ENCODE data around the gene CHRM4.

The CHRM4 gene

GRCh38 chr11:46391578-46392420, at the start of gene CHRM4:
CHRM4 (minus strand) TSS chr11:46391776; CDS start chr11:46386557, 5,219 bp downstream.
- DNase-seq, result peak in 18 of 56 donors; percentile 16 to 62 (median 42)

GRCh38 chr11:46438211-46438610, 46.6 kb upstream of the CHRM4 start:
- no peak for DNase-seq

GRCh38 chr11:46437122-46437689, 45.6 kb upstream of the CHRM4 start:
- no peak for DNase-seq

GRCh38 chr11:46436113-46436512, 44.5 kb upstream of the CHRM4 start:
- no peak for DNase-seq

GRCh38 chr11:46435679-46436078, 44.1 kb upstream of the CHRM4 start:
- DNase-seq, result no peak

- no peak for DNase-seq
Observed at GRCh38 chr11:46431211-46431610, 39.6 kb upstream of the CHRM4 start.

GRCh38 chr11:46429717-46430116, 38.1 kb upstream of the CHRM4 start:
- no peak for DNase-seq

GRCh38 chr11:46427364-46427763, 35.8 kb upstream of the CHRM4 start:
- DNase-seq, result no peak

GRCh38 chr11:46426233-46426991, 34.8 kb upstream of the CHRM4 start:
- no peak for DNase-seq

- DNase-seq, result no peak
Observed at GRCh38 chr11:46422588-46422987, 31.0 kb upstream of the CHRM4 start.

- DNase-seq, result no peak
Observed at GRCh38 chr11:46421257-46421880, 29.8 kb upstream of the CHRM4 start.

GRCh38 chr11:46420513-46420912, 28.9 kb upstream of the CHRM4 start:
- DNase-seq, result no peak

- peak in 1 of 56 donors; percentile 7 for DNase-seq
Observed at GRCh38 chr11:46418751-46419150, 27.2 kb upstream of the CHRM4 start.

- DNase-seq, result no peak
Observed at GRCh38 chr11:46417711-46418110, 26.1 kb upstream of the CHRM4 start.

- DNase-seq, result no peak
Observed at GRCh38 chr11:46414879-46415278, 23.3 kb upstream of the CHRM4 start.

- DNase-seq, result no peak
Observed at GRCh38 chr11:46414466-46414796, 22.9 kb upstream of the CHRM4 start.

GRCh38 chr11:46413760-46414465, 22.3 kb upstream of the CHRM4 start:
- no peak for DNase-seq

GRCh38 chr11:46410021-46410420, 18.4 kb upstream of the CHRM4 start:
- DNase-seq, result peak in 3 of 56 donors; percentile 10 to 23 (median 13)

GRCh38 chr11:46408407-46408986, 16.9 kb upstream of the CHRM4 start:
- DNase-seq, result no peak

- no peak for DNase-seq
Observed at GRCh38 chr11:46407635-46408034, 16.1 kb upstream of the CHRM4 start.

All from amygdala (tissue), 56 donors.